IPS DF 4.7 (cell line): ENCODE results near the gene TBC1D8B.

Source experiments
- DNase-seq: peaks from one replicate; pipeline ENCODE4 v3.0.0-alpha.2; 2013; ENCODE audit warnings: low spot score; ENCODE audit errors: extremely low read depth

The TBC1D8B gene

GRCh38 chrX:106897259-106897658, 94.8 kb downstream of the TBC1D8B start:
- no peak for DNase-seq

DNA sequence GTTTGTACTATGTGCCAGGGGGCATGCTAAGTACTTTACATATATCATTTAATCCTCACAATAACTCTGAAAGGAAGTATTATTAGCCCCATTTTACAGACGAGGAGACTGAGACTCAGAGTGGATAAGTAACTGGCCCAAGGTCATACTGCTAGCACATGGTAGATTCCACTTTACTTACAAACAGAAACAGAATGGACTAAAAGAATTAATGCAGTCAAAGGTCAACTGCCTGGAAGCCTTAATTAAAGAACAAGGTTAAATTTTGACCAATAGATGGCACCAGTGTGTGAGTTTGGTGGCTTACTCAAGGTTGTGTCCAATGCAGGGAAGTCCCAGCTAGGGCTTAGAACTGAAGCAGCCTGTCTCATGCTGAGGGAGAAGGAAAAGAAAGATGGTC, 96.0 kb downstream of the TBC1D8B start:
- DNase-seq = no peak

GRCh38 chrX:106899276-106899675, 96.8 kb downstream of the TBC1D8B start:
- DNase-seq = no peak

DNA sequence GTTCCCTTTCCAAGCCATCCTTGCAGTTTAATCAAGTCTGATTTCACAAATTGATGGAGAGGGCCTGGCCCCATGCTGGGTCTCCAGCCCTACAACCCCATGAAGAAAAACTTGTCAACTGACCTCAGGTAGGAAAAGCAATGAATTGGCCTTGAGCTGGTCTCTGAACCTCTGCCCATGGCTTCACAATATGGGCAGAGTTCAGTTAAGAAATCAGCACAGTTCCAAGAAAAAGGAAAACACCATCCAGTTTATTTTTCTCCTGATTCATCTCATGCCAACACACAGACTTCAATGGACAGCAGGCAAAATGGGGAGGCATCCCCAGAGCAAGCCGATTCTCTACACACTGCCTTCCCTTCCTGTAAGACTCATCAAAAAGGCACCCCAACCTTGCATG, 97.4 kb downstream of the TBC1D8B start:
- no peak for DNase-seq

GRCh38 chrX:106901341-106901740, 98.9 kb downstream of the TBC1D8B start:
- no peak for DNase-seq

DNA sequence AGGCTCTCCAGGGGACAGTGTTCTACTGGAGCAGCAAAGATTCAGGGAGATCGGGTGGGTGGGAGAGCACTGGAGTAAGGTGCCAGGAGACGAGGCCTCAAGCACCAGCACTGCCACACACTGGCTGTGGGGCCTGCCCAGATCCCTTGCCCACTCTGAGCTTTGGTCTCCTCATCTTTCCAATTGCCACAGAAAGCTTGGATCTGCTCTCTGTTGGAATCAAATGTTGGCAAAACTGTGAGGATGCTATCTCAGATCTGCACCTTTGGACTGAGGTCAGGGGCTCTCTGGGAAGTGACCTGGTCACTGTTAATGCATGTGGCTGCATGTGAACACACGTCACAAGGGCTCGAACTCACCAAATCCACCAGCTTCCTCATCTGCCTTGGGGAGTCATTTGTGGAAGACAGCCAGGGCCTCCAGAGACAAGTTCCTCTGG, 99.3 kb downstream of the TBC1D8B start:
- no peak for DNase-seq

DNA sequence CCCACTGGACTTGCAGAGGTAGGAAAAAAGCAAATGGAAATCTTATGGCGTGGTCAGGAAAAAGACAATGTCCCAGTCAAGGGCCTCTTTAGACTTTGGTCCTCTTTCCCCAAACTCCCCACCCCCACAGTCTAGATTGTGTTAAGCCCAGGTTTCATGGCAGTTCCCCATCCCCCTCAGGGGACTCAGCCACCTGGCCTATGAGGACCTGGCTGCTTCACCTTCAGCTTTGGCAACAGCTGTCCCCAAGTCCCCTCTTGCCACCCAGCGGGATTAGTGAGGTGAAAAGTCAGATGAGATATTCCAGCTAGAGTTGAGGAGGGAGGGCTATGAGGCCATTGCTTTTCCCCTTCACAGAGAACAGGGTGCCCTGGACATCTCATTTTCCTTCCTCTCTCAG, 100.2 kb downstream of the TBC1D8B start:
- DNase-seq = no peak

GRCh38 chrX:106903291-106903824, 100.9 kb downstream of the TBC1D8B start, which contains the start of gene RIPPLY1:
RIPPLY1 (minus strand) TSS chrX:106903341; CDS start chrX:106903287, 54 bp downstream.
- no peak for DNase-seq

GRCh38 chrX:106903856-106904528, 101.5 kb downstream of the TBC1D8B start:
- DNase-seq = no peak

DNA sequence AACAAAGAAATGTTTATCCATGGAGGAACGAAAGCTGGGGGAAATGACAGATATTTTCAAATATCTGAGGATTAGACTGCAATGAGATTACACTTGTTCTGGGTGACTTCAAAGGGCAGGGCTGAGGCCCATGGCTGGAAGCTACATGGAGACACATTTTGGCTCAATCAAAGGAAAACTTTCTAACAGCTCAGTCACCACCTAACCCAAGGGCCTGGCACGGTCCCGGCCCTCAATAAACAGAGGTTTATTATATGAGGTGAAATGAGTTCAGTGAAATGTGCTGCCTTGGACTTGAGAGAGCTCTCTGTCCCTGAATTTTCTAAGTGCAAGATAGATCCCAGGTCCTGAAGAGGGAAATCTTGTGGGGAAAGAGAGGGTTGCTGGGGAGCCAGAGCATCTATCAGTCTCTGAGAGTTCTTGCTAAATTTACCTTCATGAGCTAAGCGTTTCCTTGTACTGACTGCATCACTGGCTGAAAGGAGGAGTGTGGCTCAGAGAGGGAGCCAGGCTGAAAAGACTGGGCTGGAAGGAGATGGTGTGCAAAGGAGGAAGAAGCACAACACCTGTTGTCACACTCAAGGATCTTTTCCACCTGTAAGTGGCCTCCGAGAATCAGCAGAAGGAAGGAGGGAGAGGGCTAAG, 102.7 kb downstream of the TBC1D8B start:
- DNase-seq = no peak

- no peak for DNase-seq
Measured at GRCh38 chrX:106906361-106906760, 103.9 kb downstream of the TBC1D8B start.

GRCh38 chrX:106912864-106913263, 110.4 kb downstream of the TBC1D8B start:
- no peak for DNase-seq

DNA sequence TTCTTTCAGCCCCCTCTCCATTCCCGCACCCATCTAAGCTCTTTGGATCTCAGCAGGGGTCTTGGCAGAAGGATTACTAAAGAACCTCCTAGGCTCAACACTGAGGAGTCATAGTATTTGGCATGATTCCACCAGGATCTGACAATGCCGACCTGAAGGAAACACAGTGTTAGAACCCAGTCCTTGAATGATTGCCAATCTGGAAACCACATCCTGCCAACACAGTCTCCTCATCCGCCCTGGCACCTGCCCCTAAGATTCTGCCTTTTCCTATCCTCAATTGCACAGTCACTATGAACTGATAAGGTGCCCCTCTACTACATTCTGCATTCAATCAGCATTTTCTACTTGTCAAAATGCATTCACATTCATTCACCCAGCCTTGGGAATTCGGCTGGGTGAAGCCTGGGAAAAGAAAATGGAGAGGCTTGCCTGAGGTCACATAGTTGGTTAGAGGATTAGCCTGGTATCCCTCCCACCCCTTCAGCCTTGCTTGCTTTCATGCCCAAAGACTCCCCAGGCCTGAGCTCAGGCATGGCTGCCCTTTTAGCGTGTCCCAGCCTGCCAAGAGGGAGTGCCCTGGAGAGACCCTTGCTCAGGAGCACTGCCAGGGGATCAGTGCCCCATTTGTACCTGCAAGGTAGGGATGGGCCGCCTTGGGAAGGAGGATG, 115.5 kb downstream of the TBC1D8B start:
- DNase-seq = no peak

GRCh38 chrX:106919932-106920452, 117.5 kb downstream of the TBC1D8B start, which contains the start of gene CLDN2:
CLDN2 (plus strand) TSS chrX:106920402; CDS start chrX:106928229, 7,827 bp downstream.
- DNase-seq = peak; percentile 5

GRCh38 chrX:106921637-106922036, 119.2 kb downstream of the TBC1D8B start:
- DNase-seq = no peak
